HEK293T (cell line): ENCODE measurements around the gene SCN2B.

Source experiments
- CTCF ChIA-PET: fragments of 350-600 bp; formaldehyde crosslinking; extraction: SDS; loops from one replicate; lab custom pipeline; 2021; ENCODE audit warnings: antibody characterized with exemption, inconsistent platforms; lab: Yijun Ruan, JAX
- POLR2A ChIA-PET: fragments of 350-600 bp; formaldehyde crosslinking; extraction: SDS; loops from one replicate; lab custom pipeline; 2020; ENCODE audit warnings: antibody characterized with exemption, inconsistent platforms; lab: Yijun Ruan, JAX
- DNase-seq: peaks from one replicate; pipeline ENCODE4 v3.0.0; 2012; ENCODE audit warnings: mixed read lengths; ENCODE audit errors: extremely low spot score
- ARNT ChIP-seq: fragments of 450-650 bp; IDR thresholded peaks from 2 replicates; pipeline ENCODE4 v1.6.1; 2017; ENCODE audit warnings: mild to moderate bottlenecking
- BHLHE40 ChIP-seq: fragments of 450-650 bp; IDR thresholded peaks from 2 replicates; pipeline ENCODE4 v1.6.1; 2016; ENCODE audit warnings: mild to moderate bottlenecking, moderate library complexity, borderline replicate concordance
- CTBP1 ChIP-seq: fragments of 450-650 bp; IDR thresholded peaks from 2 replicates; pipeline ENCODE4 v1.6.1; 2016; ENCODE audit warnings: borderline replicate concordance
- ELF4 ChIP-seq: fragments of 450-650 bp; IDR thresholded peaks from 2 replicates; pipeline ENCODE4 v1.6.1; 2017; ENCODE audit warnings: antibody characterized with exemption
- FOXA1 ChIP-seq: fragments of 450-650 bp; IDR thresholded peaks from 2 replicates; pipeline ENCODE4 v1.6.1; 2016; ENCODE audit warnings: mild to moderate bottlenecking
- FOXK2 ChIP-seq: fragments of 450-650 bp; IDR thresholded peaks from 2 replicates; pipeline ENCODE4 v1.6.1; 2016; ENCODE audit warnings: mild to moderate bottlenecking
- FOXM1 ChIP-seq: fragments of 450-650 bp; IDR thresholded peaks from 2 replicates; pipeline ENCODE4 v1.6.1; 2017; ENCODE audit warnings: mild to moderate bottlenecking, borderline replicate concordance
- HDGF ChIP-seq: fragments of 450-650 bp; IDR thresholded peaks from 2 replicates; pipeline ENCODE4 v1.6.1; 2017; ENCODE audit warnings: antibody characterized with exemption, borderline replicate concordance
- L3MBTL2 ChIP-seq: fragments of 450-650 bp; conservative IDR thresholded peaks from 2 replicates; pipeline ENCODE4 v1.6.1; 2016; ENCODE audit warnings: mild to moderate bottlenecking
- LEF1 ChIP-seq: fragments of 450-650 bp; IDR thresholded peaks from 2 replicates; pipeline ENCODE4 v1.6.1; 2017; ENCODE audit warnings: mild to moderate bottlenecking, borderline replicate concordance
- NFRKB ChIP-seq: fragments of 450-650 bp; IDR thresholded peaks from 2 replicates; pipeline ENCODE4 v1.6.1; 2016; ENCODE audit warnings: mild to moderate bottlenecking, moderate library complexity
- SP1 ChIP-seq: fragments of 450-650 bp; IDR thresholded peaks from 2 replicates; pipeline ENCODE4 v1.6.1; 2017
- SUZ12 ChIP-seq: fragments of 450-650 bp; IDR thresholded peaks from 2 replicates; pipeline ENCODE4 v1.6.1; 2016; ENCODE audit warnings: mild to moderate bottlenecking
- TARDBP ChIP-seq: fragments of 450-650 bp; IDR thresholded peaks from 2 replicates; pipeline ENCODE4 v1.6.1; 2016
- ZNF384 ChIP-seq: fragments of 450-650 bp; IDR thresholded peaks from 2 replicates; pipeline ENCODE4 v1.6.1; 2016
- TF ChIP-seq, protein P1 (sequence below): fragments of 450-650 bp; IDR thresholded peaks from 2 replicates; pipeline ENCODE4 v1.6.1; 2016

SCN2B gene

GRCh38 chr11:118219732-118220131 is 43.3 kb upstream of the SCN2B start:
- TF ChIP-seq HDGF (no peak), ARNT (no peak), FOXA1 (no peak), CTBP1 (no peak), ZNF384 (no peak), BHLHE40 (no peak), TARDBP (no peak), FOXM1 (no peak), NFRKB (no peak), FOXK2 (no peak), ELF4 (no peak), SUZ12 (no peak), SP1 (no peak), L3MBTL2 (no peak), LEF1 (no peak)
- TF ChIP-seq, protein P1, sequence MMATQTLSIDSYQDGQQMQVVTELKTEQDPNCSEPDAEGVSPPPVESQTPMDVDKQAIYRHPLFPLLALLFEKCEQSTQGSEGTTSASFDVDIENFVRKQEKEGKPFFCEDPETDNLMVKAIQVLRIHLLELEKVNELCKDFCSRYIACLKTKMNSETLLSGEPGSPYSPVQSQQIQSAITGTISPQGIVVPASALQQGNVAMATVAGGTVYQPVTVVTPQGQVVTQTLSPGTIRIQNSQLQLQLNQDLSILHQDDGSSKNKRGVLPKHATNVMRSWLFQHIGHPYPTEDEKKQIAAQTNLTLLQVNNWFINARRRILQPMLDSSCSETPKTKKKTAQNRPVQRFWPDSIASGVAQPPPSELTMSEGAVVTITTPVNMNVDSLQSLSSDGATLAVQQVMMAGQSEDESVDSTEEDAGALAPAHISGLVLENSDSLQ, result no peak
- ChIA-PET CTCF (no interaction called here), POLR2A (no interaction called here)
- DNase-seq, result no peak

GRCh38 chr11:118219244-118219643 is 42.8 kb upstream of the SCN2B start:
- CTCF ChIA-PET, result no interaction called here

GRCh38 chr11:118217575-118217974 is 41.1 kb upstream of the SCN2B start:
- POLR2A ChIA-PET, result no interaction called here
- TF ChIP-seq HDGF (no peak), FOXM1 (no peak), BHLHE40 (no peak), ELF4 (no peak), SP1 (no peak), SUZ12 (no peak), CTBP1 (no peak), ARNT (no peak), TARDBP (no peak), FOXK2 (no peak), NFRKB (no peak), L3MBTL2 (no peak), ZNF384 (no peak), LEF1 (no peak), FOXA1 (no peak)
- TF ChIP-seq, protein P1, result no peak
- CTCF ChIA-PET, result no interaction called here
- no peak for DNase-seq

More at GRCh38 chr11:118219244-118219643, 42.8 kb upstream of the SCN2B start:
- DNase-seq, result no peak
- POLR2A ChIA-PET, result no interaction called here
- no peak for TF ChIP-seq SUZ12
- no peak for TF ChIP-seq SP1
- TF ChIP-seq FOXK2, result no peak
- TF ChIP-seq TARDBP, result no peak
- no peak for TF ChIP-seq L3MBTL2
- TF ChIP-seq NFRKB, result no peak
- no peak for TF ChIP-seq FOXA1
- TF ChIP-seq, protein P1, result no peak
- no peak for TF ChIP-seq ARNT
- TF ChIP-seq HDGF, result no peak

- TF ChIP-seq, protein P1, result no peak
- no peak for TF ChIP-seq FOXM1
- no peak for TF ChIP-seq SP1
- TF ChIP-seq CTBP1, result no peak
- no peak for TF ChIP-seq ZNF384
- no peak for TF ChIP-seq HDGF
- no peak for TF ChIP-seq SUZ12
- no peak for TF ChIP-seq NFRKB
- TF ChIP-seq TARDBP, result no peak
- TF ChIP-seq LEF1, result no peak
- POLR2A ChIA-PET, result no interaction called here
- CTCF ChIA-PET, result no interaction called here
- DNase-seq, result no peak
These were observed 40.4 kb upstream of the SCN2B start for GRCh38 chr11:118216621-118217481.

DNA sequence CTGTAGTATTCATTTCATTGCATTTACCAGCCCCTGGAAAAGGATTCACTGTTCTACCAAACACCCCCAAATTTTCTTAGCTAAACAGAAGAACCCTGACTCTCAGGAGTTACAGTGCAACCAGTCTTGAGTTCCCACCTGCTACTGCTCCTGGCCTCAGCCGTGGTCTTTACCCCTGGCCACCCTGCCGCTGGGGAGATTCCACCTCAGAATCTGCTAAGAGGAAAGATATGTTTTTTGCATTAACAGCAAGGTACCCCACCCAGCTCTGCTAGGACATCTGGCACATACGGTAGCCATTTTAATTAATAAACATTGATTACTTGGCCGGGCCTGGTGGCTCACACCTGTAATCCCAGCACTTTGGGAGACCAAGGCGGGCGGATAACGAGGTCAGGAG is 39.3 kb upstream of the SCN2B start:
- DNase-seq, result no peak
- CTCF ChIA-PET, result no interaction called here
- POLR2A ChIA-PET, result no interaction called here
- TF ChIP-seq CTBP1, result no peak
- TF ChIP-seq ARNT, result no peak
- TF ChIP-seq FOXK2, result no peak
- no peak for TF ChIP-seq LEF1
- no peak for TF ChIP-seq FOXA1
- no peak for TF ChIP-seq L3MBTL2

- no peak for DNase-seq
- ChIA-PET POLR2A (no interaction called here), CTCF (no interaction called here)
- TF ChIP-seq ARNT (no peak), L3MBTL2 (no peak), NFRKB (no peak), ZNF384 (no peak), SP1 (no peak), FOXK2 (no peak)
These were observed 38.8 kb upstream of the SCN2B start for GRCh38 chr11:118215262-118215661.
